Thyroid gland (tissue), 4 donors: Measurements from ENCODE around the gene DAPK1.

ENCODE experiments used
- POLR2A ChIP-seq, 2 donors: fragments of 450-650 bp; IDR thresholded peaks; one replicate each; pipeline ENCODE4 v1.6.1; 2017; ENCODE audit warnings: antibody characterized with exemption in 2 of 2, mild to moderate bottlenecking in 2 of 2, moderate library complexity in 1 of 2
- TF ChIP-seq, protein P1 (sequence below), 6 experiments: fragments of 200-600 bp in 3 of 6; fragments of 450-650 bp in 3 of 6; sonication (generic) in 3 of 6; IDR thresholded peaks; one replicate each; pipeline ENCODE4 v1.5.1; 2016 to 2019; ENCODE audit warnings: antibody characterized with exemption in 6 of 6, mild to moderate bottlenecking in 2 of 6, inconsistent platforms in 1 of 6, moderate library complexity in 1 of 6

DNA sequence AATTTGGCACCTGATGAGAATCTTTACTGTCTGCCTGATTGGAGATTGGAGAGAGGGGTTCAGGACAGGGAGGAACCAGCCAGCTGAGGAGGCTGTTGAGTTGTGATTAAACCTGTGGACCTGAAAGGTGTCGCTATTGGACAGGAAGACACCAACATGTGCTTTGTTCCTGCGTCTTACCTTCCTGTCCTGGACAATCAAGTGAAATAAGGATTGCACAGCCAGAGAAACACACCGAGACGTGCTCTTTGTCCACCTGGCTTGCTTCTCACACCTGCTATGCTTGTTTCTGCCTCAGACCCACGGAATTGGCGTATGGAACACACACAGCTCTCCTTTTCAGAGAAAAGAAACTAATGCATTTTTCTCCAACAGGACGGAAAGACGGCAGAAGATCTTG lies 170.6 kb downstream of the DAPK1 start:
- TF ChIP-seq POLR2A (IDR thresholded peaks at IDR 0.05) = no peak
- TF ChIP-seq, protein P1, sequence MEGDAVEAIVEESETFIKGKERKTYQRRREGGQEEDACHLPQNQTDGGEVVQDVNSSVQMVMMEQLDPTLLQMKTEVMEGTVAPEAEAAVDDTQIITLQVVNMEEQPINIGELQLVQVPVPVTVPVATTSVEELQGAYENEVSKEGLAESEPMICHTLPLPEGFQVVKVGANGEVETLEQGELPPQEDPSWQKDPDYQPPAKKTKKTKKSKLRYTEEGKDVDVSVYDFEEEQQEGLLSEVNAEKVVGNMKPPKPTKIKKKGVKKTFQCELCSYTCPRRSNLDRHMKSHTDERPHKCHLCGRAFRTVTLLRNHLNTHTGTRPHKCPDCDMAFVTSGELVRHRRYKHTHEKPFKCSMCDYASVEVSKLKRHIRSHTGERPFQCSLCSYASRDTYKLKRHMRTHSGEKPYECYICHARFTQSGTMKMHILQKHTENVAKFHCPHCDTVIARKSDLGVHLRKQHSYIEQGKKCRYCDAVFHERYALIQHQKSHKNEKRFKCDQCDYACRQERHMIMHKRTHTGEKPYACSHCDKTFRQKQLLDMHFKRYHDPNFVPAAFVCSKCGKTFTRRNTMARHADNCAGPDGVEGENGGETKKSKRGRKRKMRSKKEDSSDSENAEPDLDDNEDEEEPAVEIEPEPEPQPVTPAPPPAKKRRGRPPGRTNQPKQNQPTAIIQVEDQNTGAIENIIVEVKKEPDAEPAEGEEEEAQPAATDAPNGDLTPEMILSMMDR (IDR thresholded peaks at IDR 0.05) = no peak
